HG03342 (cell line): ENCODE results near the gene CALML4.
A peak's percentile ranks its signal among the peaks of the same experiment; 100 is the strongest.
"Not testable (repeated sequence)": the region's sequence is repeated elsewhere in the genome, so short reads cannot be mapped to it uniquely, and the experiment has no call there.

Source experiments
- ATAC-seq: cut with Tn5 transposase; IDR thresholded peaks from one replicate; pipeline ENCODE4 v1.9.1; 2021; ENCODE audit warnings: mild to moderate bottlenecking, moderate library complexity; ENCODE audit not compliant: unreplicated experiment

Gene CALML4, protein sequence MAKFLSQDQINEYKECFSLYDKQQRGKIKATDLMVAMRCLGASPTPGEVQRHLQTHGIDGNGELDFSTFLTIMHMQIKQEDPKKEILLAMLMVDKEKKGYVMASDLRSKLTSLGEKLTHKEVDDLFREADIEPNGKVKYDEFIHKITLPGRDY

DNA sequence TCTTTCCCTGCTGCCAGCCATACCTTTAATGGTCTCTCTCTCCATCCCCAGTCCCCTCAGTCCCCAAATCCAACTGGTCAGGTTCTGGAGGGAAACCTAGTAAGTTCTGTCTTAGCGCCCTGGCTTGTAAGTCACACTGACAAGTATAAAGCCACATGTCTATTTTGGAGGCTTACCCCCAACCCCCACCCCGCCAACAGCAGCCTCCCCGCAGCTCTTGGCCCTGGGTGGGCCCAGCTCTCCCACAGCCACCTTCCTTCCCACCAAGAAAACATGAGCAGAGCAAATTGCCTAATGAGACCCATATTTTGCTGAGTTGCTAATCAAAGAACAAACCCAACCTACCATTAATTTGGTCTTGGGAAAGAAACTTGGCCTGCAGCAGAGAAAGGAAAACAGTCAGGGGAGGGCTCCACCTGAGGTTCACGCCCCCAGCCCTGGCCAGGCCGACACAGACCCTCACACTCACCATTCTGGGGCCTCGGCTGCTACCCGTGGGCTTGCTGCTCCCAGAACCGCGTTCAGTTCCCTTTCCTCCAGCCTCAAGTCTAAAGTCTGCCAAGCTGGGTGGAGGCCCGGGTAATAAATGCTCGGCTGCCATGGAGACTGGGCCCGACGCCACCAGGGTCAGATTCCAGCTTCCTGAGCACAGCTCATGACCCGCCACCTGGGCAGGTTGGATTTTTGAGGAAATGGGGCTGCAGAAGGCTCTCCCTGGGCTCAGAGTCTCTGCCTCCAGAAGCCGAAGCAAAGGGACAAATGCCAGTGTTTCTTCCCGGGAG lies at the start of gene CALML4:
Gene CALML4 (minus strand): TSS at position 557 of the 782 bp plus-strand sequence. CDS start 85 bp downstream, at position 472.
- no peak for ATAC-seq

DNA sequence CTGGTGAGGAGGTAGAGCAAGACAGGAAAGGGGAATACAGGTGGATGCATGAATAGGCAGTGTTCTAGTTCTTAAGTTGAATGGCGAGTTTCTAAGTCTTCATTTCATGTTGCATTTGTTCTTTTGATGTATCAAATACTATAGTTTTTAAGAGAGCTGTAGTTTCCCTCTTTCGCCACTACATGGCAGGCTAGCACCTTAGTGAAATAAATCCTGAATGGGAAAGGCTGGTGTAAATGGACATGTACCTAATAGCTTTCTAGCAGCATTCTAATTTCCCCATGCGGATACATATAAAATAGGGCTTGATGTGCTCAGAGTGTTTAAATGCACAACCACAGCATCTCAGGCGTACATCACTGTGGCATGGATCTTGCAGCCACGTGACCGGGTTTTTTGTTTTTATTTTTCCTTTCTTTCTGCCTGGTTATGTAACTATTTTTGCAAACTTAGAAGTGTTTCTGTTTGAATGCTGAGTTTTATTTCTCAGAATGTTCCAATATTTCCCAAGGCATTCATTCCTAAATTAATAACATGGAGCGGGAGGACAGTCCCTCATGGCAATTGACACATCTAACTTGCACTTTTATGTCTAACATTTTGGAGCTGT lies 47.9 kb upstream of the CALML4 start:
- ATAC-seq = no peak

DNA sequence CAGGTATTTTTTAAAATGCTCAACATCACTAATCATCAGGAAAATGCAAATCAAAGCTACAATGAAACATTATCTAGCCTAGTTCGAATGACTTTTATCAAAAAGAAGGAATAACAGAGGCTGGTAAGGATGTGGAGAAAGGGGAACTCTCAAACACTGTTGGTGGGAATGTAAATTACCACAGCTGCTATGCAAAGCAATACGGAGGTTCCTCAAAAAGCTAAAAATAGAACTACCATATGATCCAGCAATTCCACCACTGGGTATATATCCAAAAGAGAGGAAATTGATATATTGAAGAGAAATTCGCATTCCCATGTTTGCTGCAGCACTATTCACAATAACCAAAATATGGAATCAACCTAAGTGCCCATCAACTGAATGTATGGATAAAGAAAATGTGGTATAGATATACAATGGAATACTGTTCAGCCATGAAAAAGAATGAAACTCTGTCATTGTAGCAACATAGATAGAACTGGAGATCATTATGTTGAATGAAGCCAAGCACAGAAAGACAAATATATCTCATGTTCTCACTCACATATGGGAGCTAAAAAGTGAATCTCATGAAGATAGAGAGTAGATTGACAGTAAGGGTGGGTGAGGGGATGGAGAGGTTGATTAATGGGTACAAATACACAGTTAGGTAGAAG lies 44.1 kb upstream of the CALML4 start:
- no peak for ATAC-seq

DNA sequence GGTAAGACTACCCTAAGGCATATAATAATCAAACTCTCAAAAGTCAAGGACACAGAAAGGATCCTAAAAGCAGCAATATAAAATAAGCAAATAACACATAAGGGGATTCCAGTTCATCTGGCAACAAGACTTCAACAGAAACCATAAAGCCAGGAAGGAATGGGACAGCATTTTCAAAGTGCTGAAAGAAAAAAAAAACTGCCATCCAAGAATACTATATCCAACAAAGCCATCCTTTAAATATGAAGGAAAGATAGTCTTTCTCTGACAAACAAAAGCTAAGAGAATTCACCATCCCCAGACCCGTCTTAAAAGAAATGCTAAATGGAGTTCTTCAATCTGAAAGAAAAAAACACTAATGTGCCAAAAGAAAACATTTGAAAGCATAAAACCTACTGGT lies 39.1 kb upstream of the CALML4 start:
- ATAC-seq = no peak

DNA sequence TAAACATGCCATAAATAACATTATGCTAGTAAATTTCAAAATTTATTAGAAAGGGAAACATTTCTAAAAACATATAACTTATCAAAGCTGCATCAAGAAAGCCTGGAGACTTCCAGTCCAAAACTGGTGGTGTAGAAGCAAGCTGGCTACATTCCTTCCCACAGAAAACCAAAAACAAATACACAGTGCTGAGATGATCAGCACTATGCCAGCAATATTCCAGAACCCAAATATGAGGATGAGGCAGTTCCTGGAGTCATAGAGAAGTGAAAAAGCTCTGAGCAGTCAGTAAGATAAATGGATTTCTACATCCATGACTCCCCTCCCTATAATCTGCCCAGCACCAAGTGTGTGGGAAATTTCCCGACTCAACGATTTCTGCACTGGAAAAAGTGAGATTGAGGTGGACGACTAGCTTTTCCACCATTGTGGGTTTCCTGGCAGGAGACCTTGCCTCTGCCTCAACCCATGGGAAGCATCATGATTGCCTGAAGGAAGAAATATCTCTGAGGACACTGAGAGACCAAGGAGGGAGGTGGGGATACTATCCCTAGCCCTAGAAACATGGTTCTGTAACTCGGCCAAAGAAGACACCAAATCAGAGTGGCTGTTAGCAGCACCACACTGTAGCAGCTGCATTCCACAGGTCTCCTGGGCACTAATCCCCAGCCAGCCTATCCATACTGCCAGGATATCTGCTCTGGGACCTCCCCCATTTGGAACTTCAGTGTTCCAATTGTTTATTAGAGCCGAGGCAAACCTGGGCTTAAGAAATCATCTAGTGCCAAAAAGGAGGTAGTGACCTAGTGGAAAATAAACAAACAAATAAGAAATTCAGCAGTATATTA lies 36.2 kb upstream of the CALML4 start:
- no peak for ATAC-seq

DNA sequence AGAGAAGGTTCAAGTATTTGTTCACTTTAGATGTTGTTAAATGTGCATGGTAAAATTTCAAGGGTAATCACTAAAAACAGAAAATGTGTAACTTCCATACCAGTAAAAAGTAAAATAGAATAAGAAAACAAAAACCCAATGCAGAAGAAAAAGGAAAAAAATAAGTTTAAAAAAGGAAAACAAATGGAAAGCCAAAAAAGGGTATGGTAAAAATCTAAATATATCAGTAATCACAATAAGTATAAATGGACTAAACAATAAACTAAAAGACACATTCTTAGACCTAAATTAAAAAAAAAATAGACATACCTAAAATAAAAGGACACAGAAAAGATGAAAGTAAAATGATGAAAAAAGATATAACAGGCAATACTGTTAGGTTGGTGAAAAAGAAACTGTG lies 33.9 kb upstream of the CALML4 start:
- no peak for ATAC-seq

DNA sequence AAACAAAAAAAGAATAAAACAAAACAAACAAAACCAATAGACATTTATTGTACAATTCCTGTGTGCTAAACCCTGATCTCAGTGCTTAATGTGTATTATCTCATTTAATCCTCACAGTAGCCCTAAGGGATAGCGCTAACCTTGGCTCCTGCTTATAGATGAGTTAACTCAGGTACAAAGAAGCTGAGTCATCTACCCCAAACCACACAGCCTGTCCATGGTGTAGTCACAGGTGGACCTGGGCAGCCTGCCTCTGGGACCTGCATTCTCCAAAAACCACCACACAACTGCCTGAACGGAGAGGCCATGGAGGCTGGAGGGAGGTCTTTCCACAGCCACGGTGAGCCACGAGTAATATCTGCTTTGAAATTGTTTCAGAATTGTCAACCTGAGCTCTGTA lies 29.9 kb upstream of the CALML4 start:
- no peak for ATAC-seq

DNA sequence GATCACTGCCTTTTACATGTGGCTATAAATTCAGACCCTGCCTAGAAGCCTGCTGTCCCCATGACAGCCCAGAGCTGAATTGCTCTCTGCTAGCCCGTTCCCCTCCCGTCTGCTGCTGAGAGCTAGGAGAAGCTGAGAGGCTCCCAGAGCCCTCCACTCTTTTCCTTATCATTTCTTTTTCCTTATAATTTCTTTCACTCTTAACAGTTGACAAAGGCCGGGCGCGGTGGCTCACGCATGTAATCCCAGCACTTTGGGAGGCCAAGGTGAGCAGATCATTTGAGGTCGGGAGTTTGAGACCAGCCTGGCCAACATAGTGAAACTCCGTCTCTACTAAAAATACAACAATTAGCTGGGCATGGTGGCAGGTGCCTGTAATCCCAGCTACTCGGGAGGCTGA lies 29.4 kb upstream of the CALML4 start:
- not testable (repeated sequence) for ATAC-seq

DNA sequence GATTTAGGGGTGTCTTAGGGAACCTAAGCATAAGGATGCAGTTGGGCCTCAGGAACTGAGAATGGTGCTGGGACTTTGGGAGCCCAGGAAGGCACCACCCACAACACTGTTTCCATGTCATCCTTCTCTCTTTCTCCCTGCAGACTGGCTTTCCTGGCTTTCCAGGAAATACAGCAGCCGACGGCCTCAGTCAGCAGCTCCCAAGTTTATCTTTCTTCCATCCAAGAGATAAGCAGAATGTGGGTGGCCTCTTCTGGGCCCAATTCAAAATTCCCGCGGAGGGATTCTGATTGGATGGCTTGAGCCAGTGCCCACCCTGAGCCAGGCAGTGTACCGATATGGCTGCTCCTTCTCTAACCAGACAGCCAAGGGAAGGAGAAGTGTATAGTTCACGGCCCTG lies 28.9 kb upstream of the CALML4 start:
- ATAC-seq = no peak

DNA sequence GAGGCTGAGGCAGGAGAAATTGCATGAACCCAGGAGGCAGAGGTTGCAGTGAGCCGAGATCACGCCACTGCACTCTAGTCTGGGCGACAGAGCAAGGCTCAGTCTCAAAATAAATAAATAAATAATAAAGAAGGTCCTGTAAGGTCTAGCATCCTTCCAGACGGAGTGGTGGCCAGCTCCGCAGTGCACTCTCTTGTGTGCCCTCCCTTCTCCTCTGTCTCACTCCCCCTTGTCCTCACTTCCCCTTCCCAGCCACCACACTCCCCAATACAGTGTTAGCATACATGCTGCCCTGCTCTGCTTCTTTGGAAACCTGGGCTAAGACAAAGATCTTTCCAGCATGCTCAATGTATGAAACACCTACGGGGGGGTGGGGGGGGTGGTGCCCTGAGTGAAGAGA lies 27.8 kb upstream of the CALML4 start:
- no peak for ATAC-seq

DNA sequence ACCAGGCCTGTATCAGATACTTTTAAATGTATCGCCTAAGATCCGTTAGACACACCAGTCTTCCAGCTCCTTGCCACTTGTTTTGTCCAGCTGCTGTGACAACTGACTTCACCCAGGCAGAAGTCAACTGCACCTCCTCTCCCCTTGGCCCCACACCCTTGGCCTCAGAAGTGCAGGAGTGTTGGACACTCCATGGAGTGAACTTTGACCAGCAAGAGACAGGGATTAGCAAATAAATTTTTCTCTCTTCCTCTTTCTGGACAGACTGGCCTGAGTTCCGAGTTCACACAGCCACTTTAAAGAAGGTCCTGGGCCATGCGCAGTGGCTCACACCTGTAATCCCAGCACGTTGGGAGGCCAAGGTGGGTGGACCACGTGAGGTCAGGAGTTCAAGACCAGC lies 27.3 kb upstream of the CALML4 start:
- ATAC-seq = no peak

DNA sequence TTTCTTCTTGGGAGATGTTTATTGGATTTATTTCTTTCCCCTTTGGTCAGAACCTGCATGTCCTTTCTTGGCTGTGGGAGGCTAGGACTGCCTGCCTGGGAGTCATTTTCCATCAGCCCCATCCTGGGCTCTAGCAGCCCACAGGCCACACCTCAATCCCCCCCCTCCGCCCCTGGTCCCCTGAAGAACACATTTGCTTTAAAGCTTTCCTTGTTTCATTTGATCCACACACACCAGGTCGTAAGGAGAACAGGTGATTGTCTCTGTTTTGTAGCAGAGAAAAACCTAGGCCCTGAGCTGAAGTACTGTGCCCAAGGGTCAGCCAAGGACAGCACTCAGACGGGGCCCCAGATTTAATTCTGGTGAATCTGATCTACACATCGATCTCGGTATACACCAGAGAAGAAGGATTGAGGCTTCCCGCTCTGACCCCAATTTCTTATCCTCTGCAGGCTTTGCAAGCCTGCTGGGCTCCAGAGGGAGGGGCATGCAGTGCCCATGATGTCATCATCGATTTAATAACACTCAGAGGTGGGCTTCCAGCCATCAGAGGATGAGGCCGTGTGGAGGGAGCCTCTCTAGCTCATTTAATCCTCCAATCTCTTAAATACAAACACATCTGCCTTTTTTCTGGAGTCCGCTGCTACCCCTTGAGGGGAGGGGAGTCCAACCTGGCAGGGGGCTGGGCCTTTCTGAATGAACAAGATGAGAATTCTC lies 26.1 kb upstream of the CALML4 start:
- ATAC-seq = no peak

DNA sequence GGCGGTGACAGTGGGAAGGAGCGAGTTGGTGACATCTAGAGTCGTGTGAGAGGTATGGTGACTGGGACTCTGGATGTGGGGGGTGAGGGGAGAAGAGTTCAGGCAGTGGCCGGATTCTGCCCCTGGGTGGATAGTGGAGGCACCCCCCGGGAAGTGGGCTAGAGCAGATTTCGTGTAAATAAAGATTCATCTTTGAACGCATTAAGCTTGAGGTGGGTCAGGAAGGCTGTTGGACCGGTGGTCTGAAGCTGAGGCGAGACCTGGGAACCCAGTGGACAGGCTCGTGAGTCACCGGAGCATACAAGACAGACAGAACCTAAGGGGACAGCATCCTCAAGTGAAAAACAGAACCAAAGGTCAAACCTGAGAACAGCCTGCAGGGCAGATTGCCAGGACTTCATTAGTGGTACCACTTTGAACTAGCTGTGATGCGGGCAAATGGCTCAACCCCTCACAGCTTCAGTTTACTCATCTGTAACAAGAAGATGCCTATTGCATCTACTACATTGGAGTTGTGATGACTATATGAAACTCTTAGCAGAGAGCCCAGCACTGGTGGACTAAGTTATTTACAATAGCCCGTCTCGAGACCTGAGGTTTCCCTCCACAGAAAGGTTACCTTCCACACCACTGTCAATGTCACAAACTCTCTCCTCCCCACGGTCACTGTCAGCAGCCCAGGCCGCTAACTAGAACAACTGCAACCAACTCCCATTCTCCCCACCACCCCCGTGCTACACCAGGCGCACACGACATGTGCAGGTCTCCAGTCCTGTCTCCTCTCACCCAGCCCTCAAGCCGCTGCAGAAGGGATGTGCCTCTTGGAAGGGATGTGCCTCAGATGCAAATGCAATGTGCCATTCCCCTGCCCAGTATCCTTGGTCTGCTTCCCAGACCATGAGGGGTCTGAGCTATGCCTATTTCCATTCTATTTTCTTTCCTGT lies 25.3 kb upstream of the CALML4 start:
- ATAC-seq = no peak

DNA sequence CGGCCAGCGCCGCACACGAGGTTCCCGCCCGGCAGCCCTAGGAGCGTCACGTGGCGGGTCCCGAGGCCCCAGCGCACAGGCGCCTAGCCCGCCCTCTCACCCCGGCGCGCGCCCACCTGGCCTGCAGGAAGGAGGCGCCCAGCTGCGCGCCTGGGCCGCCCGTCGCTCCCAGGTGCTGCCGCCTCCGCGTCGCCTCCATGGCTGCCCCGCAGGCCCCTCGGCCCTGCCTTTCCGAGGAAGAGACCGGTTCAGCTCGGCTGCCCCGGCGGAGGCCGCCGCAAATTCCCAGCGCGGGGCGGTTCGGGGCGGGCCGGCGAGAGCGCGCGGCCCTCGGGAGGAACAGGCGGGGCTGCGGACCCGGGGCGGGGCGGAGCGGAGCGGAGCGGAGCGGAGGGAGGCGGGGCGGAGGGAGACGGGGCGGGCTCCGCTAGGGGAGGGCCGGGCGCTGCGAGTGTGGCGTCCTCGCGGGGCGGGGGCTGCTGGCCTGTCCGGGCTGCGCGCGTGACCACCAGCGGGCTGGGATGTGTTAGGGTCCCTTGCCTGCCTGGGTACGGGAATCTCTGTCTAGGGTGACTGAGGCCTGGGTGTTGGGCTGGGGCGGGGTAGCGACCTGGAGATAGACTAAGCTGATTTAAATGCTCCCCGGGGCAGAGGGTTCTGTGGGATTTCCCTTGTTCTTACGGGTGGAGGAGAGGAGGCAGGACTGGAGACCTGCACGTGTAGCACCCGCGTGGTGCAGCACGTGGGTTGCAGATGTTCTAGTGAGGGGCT lies 24.4 kb upstream of the CALML4 start, which contains the start of gene CLN6:
Gene CLN6 (minus strand): TSS at position 343 of the 771 bp plus-strand sequence. CDS start 144 bp downstream, at position 199.
- peak; percentile 69 for ATAC-seq

DNA sequence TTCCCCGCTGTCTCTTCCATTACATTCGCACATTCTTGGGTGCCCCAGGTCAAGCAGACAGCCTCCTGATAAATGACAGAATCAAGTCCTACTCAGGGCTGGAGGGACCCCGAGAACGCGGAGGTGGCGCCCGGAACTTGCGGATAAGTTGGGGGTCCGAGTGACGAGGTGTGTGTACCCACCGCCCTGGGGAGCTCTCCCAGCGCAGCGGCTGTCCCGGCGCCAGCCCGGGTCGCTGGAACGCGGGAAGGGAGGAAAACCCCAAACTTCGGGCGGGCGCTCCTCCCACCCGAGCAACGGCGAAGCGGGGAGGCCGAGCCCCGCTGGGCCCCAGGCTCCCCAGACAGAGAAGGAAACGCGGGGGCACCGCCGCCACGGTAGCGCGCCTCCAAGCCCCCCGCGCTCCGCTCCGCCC lies 23.8 kb upstream of the CALML4 start:
- ATAC-seq = peak; percentile 9

DNA sequence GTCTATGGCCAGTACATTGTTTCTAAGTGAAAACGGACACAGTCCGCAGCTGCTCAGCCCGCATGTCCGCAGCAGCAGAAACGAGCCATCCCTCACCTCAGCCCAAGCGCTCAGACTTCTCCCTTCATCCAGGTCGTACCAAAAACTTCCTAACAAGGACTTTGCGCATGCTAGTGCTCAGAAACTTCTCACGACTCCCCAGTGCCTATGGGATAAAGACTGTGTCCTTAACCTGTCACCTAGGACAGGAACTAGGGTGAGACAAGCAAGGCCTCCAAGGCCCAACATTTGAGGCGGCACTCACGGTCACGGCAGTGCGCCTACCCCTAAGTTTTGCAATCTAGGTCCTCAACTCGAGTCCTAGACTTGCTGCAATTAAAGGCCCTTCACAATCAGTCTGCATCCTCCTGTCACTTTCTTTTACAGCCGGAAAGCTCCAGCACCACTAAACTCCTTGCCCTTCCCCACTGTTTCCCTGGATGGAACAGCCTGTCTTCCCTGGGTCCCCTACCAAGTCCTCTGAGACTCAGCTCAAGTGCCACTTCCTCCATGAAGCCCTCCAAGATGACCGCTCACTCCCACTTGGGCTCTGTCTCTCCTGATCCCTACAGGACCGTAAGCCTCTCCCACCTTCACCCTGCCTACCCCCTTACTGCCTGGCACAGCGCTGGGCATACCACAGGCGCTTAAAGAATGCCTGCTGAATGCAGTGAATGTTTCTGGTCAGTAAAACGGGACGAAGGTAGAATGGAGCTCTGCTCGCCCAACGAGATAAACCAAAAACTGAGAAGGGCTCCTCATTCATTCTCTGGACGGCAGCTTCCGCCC lies 23.2 kb upstream of the CALML4 start:
- no peak for ATAC-seq

DNA sequence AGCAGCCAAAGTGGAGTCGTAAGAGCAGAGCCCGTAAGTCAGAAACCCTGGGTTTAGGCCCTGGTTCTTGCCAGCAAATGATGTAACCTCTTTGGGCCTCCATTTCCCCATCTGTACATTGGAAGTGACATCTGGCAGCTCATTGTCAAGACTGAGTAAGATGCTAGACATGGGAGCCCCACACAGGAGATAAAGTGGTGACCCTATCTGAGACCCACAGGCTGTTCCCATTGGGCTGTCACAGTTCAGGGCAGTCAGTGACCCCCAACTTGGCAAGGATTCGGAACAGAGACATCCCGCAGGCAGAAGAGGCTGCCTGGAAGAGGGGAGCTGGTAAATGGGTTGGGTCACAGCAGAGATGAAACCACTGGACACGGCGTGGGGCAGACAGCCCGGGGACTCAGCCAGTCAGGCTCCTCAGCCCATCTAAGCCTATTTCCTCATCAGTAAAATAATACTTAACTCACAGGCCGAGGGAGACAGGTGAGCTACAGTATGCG lies 22.6 kb upstream of the CALML4 start:
- no peak for ATAC-seq
